HG02938 (cell line): ENCODE results near the gene FBXO42.

Experiments
- ATAC-seq: cut with Tn5 transposase; IDR thresholded peaks from one replicate; pipeline ENCODE4 v1.9.1; 2021; ENCODE audit warnings: mild to moderate bottlenecking, moderate library complexity; ENCODE audit not compliant: unreplicated experiment

Gene FBXO42

GRCh38 chr1:16351994-16352841 is at the start of gene FBXO42:
FBXO42 (minus strand) TSS chr1:16352480; CDS start chr1:16315418, 37,062 bp downstream.
- ATAC-seq: peak; percentile 80

GRCh38 chr1:16398371-16398953 is 46.2 kb upstream of the FBXO42 start:
- no peak for ATAC-seq

- no peak for ATAC-seq
These were observed 44.8 kb upstream of the FBXO42 start for GRCh38 chr1:16397120-16397519.

GRCh38 chr1:16396591-16396990 is 44.3 kb upstream of the FBXO42 start:
- no peak for ATAC-seq

- ATAC-seq: no peak
These were observed 42.7 kb upstream of the FBXO42 start for GRCh38 chr1:16394977-16395376.

- no peak for ATAC-seq
These were observed 41.6 kb upstream of the FBXO42 start for GRCh38 chr1:16393570-16394521.

- no peak for ATAC-seq
These were observed 40.7 kb upstream of the FBXO42 start for GRCh38 chr1:16392740-16393569.

GRCh38 chr1:16391411-16391810 is 39.1 kb upstream of the FBXO42 start:
- no peak for ATAC-seq

- ATAC-seq: no peak
These were observed 35.2 kb upstream of the FBXO42 start for GRCh38 chr1:16387201-16388188.

- ATAC-seq: no peak
These were observed 34.3 kb upstream of the FBXO42 start for GRCh38 chr1:16386454-16387113.

- ATAC-seq: no peak
These were observed 33.6 kb upstream of the FBXO42 start for GRCh38 chr1:16385659-16386453.

- no peak for ATAC-seq
These were observed 31.6 kb upstream of the FBXO42 start for GRCh38 chr1:16383888-16384287.

- no peak for ATAC-seq
These were observed 28.6 kb upstream of the FBXO42 start for GRCh38 chr1:16380868-16381267.

GRCh38 chr1:16378443-16378842 is 26.2 kb upstream of the FBXO42 start:
- ATAC-seq: no peak

- no peak for ATAC-seq
These were observed 24.7 kb upstream of the FBXO42 start for GRCh38 chr1:16376971-16377370.

GRCh38 chr1:16375521-16376340 is 23.5 kb upstream of the FBXO42 start:
- no peak for ATAC-seq

GRCh38 chr1:16374266-16374665 is 22.0 kb upstream of the FBXO42 start:
- ATAC-seq: no peak
